OCI-LY3 (cell line): ENCODE measurements around the gene TOPORS.

Experiments used
- H2AFZ ChIP-seq: fragments of 200-600, 300-600 bp; shearing (Covaris generic); 2 replicates; pipeline ENCODE4 v1.6.0; 2014; ENCODE audit warnings: antibody characterized with exemption, low read depth, low read length
- H3K27ac ChIP-seq: fragments of 200-600, 300-600 bp; sonication (generic); 2 replicates; pipeline ENCODE4 v1.5.1; 2014; ENCODE audit warnings: mild to moderate bottlenecking, low read length, moderate library complexity, mixed read lengths
- H3K27me3 ChIP-seq: fragments of 200-600, 300-600 bp; sonication (generic); 2 replicates; pipeline ENCODE4 v1.6.1; 2014; ENCODE audit warnings: low read depth, low read length, mixed read lengths
- H3K36me3 ChIP-seq: fragments of 200-600, 300-600 bp; sonication (generic); replicated peaks from 2 replicates; pipeline ENCODE3; 2014; ENCODE audit warnings: low read depth, low read length, mixed read lengths
- H3K4me1 ChIP-seq: fragments of 300-600, 200-600 bp; sonication (generic); 2 replicates; pipeline ENCODE4 v1.6.1; 2014; ENCODE audit warnings: low read length, mixed read lengths
- H3K4me2 ChIP-seq: fragments of 200-600, 300-600 bp; sonication (generic); 2 replicates; pipeline ENCODE4 v1.6.1; 2014; ENCODE audit warnings: low read length, mixed read lengths
- H3K4me3 ChIP-seq: fragments of 300-600, 200-600 bp; sonication (generic); 2 replicates; pipeline ENCODE4 v1.5.1; 2014; ENCODE audit warnings: antibody characterized with exemption, mild to moderate bottlenecking, low read length, moderate library complexity
- H3K79me2 ChIP-seq: fragments of 300-600, 200-600 bp; shearing (Covaris generic); 2 replicates; pipeline ENCODE4 v1.6.1; 2014; ENCODE audit warnings: mild to moderate bottlenecking, low read length, mixed read lengths
- H3K9ac ChIP-seq: fragments of 300-600, 200-600 bp; shearing (Covaris generic); 2 replicates; pipeline ENCODE4 v1.6.0; 2014; ENCODE audit warnings: mild to moderate bottlenecking, low read length, moderate library complexity
- H3K9me3 ChIP-seq: fragments of 200-600, 300-600 bp; shearing (Covaris generic); 2 replicates; pipeline ENCODE4 v1.6.1; 2014; ENCODE audit warnings: low read length, mixed read lengths; ENCODE audit not compliant: insufficient read depth
- H4K20me1 ChIP-seq: fragments of 200-600, 300-600 bp; sonication (generic); 2 replicates; pipeline ENCODE4 v1.6.1; 2016; ENCODE audit warnings: low read length, mixed read lengths; ENCODE audit not compliant: insufficient read depth
- EZH2phosphoT487 ChIP-seq: fragments of 200-600 bp; shearing (Covaris generic); IDR thresholded peaks from 2 replicates; pipeline ENCODE4 v1.6.1; 2018; ENCODE audit warnings: antibody characterized with exemption, mixed run types, low read depth
- TF ChIP-seq, protein P1 (sequence below): fragments of 200-600, 300-600 bp; sonication (generic); IDR thresholded peaks from 2 replicates; pipeline ENCODE4 v1.5.1; 2014; ENCODE audit warnings: antibody characterized with exemption, low read length, low read depth

TOPORS gene

DNA sequence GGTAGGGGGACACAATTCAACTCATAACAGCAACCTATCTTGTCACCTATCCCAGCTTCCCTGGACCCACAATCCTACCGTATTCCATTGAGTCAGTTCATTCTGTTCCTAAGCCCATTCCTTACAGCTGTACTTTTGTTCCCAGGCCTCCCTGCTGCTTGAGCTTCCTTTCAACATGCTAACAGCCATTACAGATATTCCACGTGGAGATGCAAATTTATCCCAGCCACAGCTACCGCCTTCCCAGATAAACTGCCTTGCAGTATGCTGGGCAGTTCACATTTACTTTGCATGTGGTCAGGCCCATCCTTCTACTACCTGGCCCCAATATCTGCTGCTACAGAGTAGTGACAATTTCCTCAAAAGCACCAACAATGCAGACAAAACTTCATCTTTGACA, 49.4 kb downstream of the TOPORS start:
- no peak overlapping the region for H2AFZ ChIP-seq
- H4K20me1 ChIP-seq = no peaks in the 10 kb centered on the region
- H3K4me2 ChIP-seq = no peak overlapping the region
- TF ChIP-seq, protein P1, sequence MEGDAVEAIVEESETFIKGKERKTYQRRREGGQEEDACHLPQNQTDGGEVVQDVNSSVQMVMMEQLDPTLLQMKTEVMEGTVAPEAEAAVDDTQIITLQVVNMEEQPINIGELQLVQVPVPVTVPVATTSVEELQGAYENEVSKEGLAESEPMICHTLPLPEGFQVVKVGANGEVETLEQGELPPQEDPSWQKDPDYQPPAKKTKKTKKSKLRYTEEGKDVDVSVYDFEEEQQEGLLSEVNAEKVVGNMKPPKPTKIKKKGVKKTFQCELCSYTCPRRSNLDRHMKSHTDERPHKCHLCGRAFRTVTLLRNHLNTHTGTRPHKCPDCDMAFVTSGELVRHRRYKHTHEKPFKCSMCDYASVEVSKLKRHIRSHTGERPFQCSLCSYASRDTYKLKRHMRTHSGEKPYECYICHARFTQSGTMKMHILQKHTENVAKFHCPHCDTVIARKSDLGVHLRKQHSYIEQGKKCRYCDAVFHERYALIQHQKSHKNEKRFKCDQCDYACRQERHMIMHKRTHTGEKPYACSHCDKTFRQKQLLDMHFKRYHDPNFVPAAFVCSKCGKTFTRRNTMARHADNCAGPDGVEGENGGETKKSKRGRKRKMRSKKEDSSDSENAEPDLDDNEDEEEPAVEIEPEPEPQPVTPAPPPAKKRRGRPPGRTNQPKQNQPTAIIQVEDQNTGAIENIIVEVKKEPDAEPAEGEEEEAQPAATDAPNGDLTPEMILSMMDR = no peak
- TF ChIP-seq EZH2phosphoT487 = no peak
- H3K9ac ChIP-seq = no peak overlapping the region
- no peaks in the 10 kb centered on the region for H3K36me3 ChIP-seq
- no peaks in the 10 kb centered on the region for H3K9me3 ChIP-seq
- no peaks in the 10 kb centered on the region for H3K4me1 ChIP-seq
- H3K79me2 ChIP-seq = no peaks in the 10 kb centered on the region
- H3K27ac ChIP-seq = no peak overlapping the region
- H3K27me3 ChIP-seq = no peaks in the 10 kb centered on the region
- H3K4me3 ChIP-seq = no peak overlapping the region

DNA sequence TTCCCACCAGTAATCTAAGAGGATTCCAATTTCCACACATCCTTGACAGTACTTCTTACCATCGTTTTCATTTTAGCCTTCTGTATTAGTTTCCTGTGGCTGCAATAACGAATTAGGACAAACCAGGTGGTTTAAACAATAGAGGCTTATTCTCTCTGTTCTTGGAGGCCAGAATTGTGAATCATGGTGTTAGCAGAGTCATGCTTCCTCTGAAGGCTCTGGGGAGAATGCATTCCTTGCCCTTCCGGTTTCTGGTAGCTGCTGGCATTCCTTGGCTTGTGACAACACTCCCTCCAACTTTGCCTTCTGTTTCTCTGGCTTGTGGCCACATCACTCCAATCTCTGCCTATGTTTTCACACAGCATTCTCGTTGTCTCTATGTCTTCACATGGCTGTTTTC, 49.9 kb downstream of the TOPORS start:
- Histone ChIP-seq H3K9ac (no peak overlapping the region), H3K36me3 (no peaks in the 10 kb centered on the region), H3K4me2 (no peak overlapping the region), H3K27ac (no peak overlapping the region), H3K27me3 (no peaks in the 10 kb centered on the region), H4K20me1 (no peaks in the 10 kb centered on the region), H3K79me2 (no peaks in the 10 kb centered on the region), H3K4me1 (no peaks in the 10 kb centered on the region), H2AFZ (no peak overlapping the region), H3K4me3 (no peak overlapping the region), H3K9me3 (no peaks in the 10 kb centered on the region)
- TF ChIP-seq, protein P1 = no peak
- TF ChIP-seq EZH2phosphoT487 = no peak

DNA sequence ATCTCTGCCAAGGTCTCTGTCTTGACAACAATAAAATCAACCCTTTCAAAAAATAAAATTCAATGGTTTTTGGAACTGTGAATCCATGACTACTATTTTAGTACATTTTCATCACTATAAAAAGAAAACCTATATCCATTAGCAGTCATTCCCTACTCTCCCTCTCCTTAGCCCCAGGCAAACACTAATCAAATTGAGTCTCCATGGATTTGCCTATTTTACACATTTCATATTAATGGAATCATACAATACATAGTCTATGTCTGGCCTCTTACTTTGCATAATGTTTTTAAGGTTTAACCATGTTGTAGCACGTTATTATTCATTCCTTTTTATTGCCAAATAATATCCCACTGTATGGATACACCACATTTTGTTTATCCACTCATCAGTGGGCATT, 50.5 kb downstream of the TOPORS start:
- H3K4me1 ChIP-seq = no peaks in the 10 kb centered on the region
- no peak overlapping the region for H3K4me3 ChIP-seq
- H4K20me1 ChIP-seq = no peaks in the 10 kb centered on the region
- no peaks in the 10 kb centered on the region for H3K79me2 ChIP-seq
- H3K36me3 ChIP-seq = no peaks in the 10 kb centered on the region
- H3K27me3 ChIP-seq = no peaks in the 10 kb centered on the region
- H3K9me3 ChIP-seq = no peaks in the 10 kb centered on the region
- H3K27ac ChIP-seq = no peak overlapping the region
- H3K4me2 ChIP-seq = no peak overlapping the region
- H2AFZ ChIP-seq = no peak overlapping the region
- H3K9ac ChIP-seq = no peak overlapping the region
- TF ChIP-seq, protein P1 = no peak
- TF ChIP-seq EZH2phosphoT487 = no peak

DNA sequence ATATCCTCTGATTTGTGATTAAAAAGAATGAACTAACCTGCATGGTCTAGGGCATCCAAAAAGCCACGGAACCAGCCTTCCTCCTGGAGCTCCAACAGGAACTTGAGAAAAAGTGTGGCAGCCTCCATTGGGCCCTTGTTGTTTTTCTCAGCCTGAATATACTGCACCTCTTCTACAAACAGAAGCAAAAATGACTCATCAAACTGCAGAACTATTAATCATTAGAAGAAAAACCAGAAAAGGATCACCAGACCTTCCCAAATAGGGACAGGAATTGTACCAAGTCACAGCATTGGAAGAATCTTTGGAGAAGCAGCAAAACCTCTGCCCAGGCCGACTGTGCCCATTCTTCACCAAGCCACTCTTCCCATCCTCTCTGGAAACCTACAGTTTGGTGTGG, 51.6 kb downstream of the TOPORS start:
- H3K79me2 ChIP-seq = no peaks in the 10 kb centered on the region
- H3K9me3 ChIP-seq = no peaks in the 10 kb centered on the region
- H3K4me1 ChIP-seq = no peaks in the 10 kb centered on the region
- no peaks in the 10 kb centered on the region for H3K27me3 ChIP-seq
- no peak for TF ChIP-seq EZH2phosphoT487
- H3K4me2 ChIP-seq = no peak overlapping the region
- no peak overlapping the region for H3K4me3 ChIP-seq
- no peak overlapping the region for H3K27ac ChIP-seq
- no peaks in the 10 kb centered on the region for H4K20me1 ChIP-seq
- H3K36me3 ChIP-seq = no peaks in the 10 kb centered on the region
- no peak overlapping the region for H2AFZ ChIP-seq
- no peak overlapping the region for H3K9ac ChIP-seq

DNA sequence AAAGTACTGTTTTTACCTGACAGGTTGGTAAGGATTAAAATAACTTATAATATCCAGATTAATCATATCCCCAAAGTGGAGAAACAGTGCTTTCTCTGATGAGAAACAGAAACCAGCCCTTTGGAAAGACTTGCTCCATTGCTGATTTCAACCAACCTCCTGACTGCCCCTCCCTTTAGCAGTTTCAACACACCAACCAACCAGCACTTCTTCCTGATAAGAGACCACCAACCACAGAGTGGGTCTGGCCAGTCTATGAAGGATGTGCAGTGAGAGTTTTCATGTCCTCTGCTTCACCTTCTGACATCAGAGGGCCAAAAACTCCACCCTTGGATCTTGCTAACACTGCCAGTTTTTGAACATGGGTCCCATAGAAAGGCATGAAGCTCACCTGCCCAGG, 54.5 kb downstream of the TOPORS start:
- H3K4me3 ChIP-seq = no peak overlapping the region
- H3K27me3 ChIP-seq = no peaks in the 10 kb centered on the region
- no peak for TF ChIP-seq EZH2phosphoT487
- TF ChIP-seq, protein P1 = no peak

More for the DNA sequence above, 54.5 kb downstream of the TOPORS start:
- H3K4me1 ChIP-seq = no peaks in the 10 kb centered on the region
- H4K20me1 ChIP-seq = no peaks in the 10 kb centered on the region
- H3K4me2 ChIP-seq = no peak overlapping the region
- no peak overlapping the region for H2AFZ ChIP-seq
- H3K9ac ChIP-seq = no peak overlapping the region
- H3K27ac ChIP-seq = no peak overlapping the region
- no peaks in the 10 kb centered on the region for H3K9me3 ChIP-seq
- H3K36me3 ChIP-seq = no peaks in the 10 kb centered on the region
- H3K79me2 ChIP-seq = no peaks in the 10 kb centered on the region
